ENCODE measurements around the gene ROR1.

- TF ChIP-seq, protein P1, sequence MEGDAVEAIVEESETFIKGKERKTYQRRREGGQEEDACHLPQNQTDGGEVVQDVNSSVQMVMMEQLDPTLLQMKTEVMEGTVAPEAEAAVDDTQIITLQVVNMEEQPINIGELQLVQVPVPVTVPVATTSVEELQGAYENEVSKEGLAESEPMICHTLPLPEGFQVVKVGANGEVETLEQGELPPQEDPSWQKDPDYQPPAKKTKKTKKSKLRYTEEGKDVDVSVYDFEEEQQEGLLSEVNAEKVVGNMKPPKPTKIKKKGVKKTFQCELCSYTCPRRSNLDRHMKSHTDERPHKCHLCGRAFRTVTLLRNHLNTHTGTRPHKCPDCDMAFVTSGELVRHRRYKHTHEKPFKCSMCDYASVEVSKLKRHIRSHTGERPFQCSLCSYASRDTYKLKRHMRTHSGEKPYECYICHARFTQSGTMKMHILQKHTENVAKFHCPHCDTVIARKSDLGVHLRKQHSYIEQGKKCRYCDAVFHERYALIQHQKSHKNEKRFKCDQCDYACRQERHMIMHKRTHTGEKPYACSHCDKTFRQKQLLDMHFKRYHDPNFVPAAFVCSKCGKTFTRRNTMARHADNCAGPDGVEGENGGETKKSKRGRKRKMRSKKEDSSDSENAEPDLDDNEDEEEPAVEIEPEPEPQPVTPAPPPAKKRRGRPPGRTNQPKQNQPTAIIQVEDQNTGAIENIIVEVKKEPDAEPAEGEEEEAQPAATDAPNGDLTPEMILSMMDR (conservative IDR thresholded peaks at IDR 0.05; ENCODE audit: low read depth, low read length): no peak
- no peak for TF ChIP-seq POLR2A (IDR thresholded peaks at IDR 0.05; ENCODE audit: low read depth, low read length)
- no peak for TF ChIP-seq RAD21 (IDR thresholded peaks at IDR 0.05; ENCODE audit: low read length)
Observed at GRCh38 chr1:64080941-64081562, 307.2 kb downstream of the ROR1 start.
